ENCODE measurements around the gene PPFIA1. TPM values are rescaled to one million over a fixed set of nuclear protein-coding genes. Genes with fewer than 3 reads are reported as not detected.

The PPFIA1 gene
- total RNA-seq, 1 experiment from 2014 or later, result 75.1 TPM

DNA sequence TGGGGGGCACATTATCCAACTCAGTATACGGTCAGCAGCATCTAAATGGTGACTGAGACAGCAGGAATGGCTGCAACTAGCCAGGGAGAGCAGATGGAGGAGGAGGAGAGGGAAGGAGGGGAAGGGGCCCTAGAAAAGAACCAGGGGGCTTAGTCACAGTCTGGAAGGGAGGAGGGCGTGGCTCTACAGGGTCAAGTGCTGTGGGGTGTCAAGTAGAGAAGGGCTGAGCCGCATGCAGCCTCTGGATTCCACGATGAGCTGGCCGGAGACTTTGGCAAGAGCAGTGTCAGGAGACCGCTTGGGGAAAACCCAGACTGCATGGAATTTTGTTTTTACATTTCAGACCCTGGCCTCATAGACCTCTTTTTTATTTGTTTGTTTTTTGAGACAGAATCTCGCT lies 25.8 kb upstream of the PPFIA1 start:
- ChIA-PET CTCF (no interaction called here), POLR2A (no interaction called here)
- DNase-seq (ENCODE audit: low spot score) (no peak), ATAC-seq (no peak)
- no peak overlapping the region for H3K4me3 Mint-ChIP-seq
- H3K9me3 Mint-ChIP-seq, result peaks cover 3% of the 10 kb centered on the region; the same call in 1 of the 2 replicates
- H3K27ac Mint-ChIP-seq, result no peak overlapping the region
- peaks cover 4% of the 10 kb centered on the region for H3K4me1 Mint-ChIP-seq
- no peaks in the 10 kb centered on the region; the same call in 1 of the 2 replicates for H3K27me3 Mint-ChIP-seq (ENCODE audit: low read depth)
- H3K36me3 Mint-ChIP-seq, result no peaks in the 10 kb centered on the region
- TF ChIP-seq NR3C1 (CRISPR knock-in tag; conservative IDR thresholded peaks at IDR 0.05; ENCODE audit: low read depth) (no peak), ZNF671 (CRISPR knock-in tag; IDR thresholded peaks at IDR 0.05) (no peak), KAT7 (CRISPR knock-in tag; IDR thresholded peaks at IDR 0.05; ENCODE audit: borderline replicate concordance) (no peak), ZNF138 (CRISPR knock-in tag; conservative IDR thresholded peaks at IDR 0.05) (no peak), TEAD4 (CRISPR knock-in tag; IDR thresholded peaks at IDR 0.05) (no peak), MXD4 (CRISPR knock-in tag; IDR thresholded peaks at IDR 0.05; ENCODE audit: borderline replicate concordance) (no peak), SMAD4 (CRISPR knock-in tag; IDR thresholded peaks at IDR 0.05) (no peak), NR2C2 (CRISPR knock-in tag; IDR thresholded peaks at IDR 0.05) (no peak), HMGA2 (CRISPR knock-in tag; IDR thresholded peaks at IDR 0.05) (no peak), PRRX2 (CRISPR knock-in tag; IDR thresholded peaks at IDR 0.05) (no peak), ZBTB21 (CRISPR knock-in tag; IDR thresholded peaks at IDR 0.05; ENCODE audit: borderline replicate concordance) (no peak), FOXJ3 (CRISPR knock-in tag; IDR thresholded peaks at IDR 0.05; ENCODE audit: borderline replicate concordance) (no peak), FOXP1 (CRISPR knock-in tag; IDR thresholded peaks at IDR 0.05; ENCODE audit: borderline replicate concordance) (no peak), SMAD3 (CRISPR knock-in tag; IDR thresholded peaks at IDR 0.05; ENCODE audit: borderline replicate concordance) (no peak)
- TF ChIP-seq, protein P1, sequence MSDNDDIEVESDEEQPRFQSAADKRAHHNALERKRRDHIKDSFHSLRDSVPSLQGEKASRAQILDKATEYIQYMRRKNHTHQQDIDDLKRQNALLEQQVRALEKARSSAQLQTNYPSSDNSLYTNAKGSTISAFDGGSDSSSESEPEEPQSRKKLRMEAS (CRISPR knock-in tag; IDR thresholded peaks at IDR 0.05), result no peak
- TF ChIP-seq, protein P2, sequence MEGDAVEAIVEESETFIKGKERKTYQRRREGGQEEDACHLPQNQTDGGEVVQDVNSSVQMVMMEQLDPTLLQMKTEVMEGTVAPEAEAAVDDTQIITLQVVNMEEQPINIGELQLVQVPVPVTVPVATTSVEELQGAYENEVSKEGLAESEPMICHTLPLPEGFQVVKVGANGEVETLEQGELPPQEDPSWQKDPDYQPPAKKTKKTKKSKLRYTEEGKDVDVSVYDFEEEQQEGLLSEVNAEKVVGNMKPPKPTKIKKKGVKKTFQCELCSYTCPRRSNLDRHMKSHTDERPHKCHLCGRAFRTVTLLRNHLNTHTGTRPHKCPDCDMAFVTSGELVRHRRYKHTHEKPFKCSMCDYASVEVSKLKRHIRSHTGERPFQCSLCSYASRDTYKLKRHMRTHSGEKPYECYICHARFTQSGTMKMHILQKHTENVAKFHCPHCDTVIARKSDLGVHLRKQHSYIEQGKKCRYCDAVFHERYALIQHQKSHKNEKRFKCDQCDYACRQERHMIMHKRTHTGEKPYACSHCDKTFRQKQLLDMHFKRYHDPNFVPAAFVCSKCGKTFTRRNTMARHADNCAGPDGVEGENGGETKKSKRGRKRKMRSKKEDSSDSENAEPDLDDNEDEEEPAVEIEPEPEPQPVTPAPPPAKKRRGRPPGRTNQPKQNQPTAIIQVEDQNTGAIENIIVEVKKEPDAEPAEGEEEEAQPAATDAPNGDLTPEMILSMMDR (IDR thresholded peaks at IDR 0.05), result no peak
- TF ChIP-seq, protein P3, sequence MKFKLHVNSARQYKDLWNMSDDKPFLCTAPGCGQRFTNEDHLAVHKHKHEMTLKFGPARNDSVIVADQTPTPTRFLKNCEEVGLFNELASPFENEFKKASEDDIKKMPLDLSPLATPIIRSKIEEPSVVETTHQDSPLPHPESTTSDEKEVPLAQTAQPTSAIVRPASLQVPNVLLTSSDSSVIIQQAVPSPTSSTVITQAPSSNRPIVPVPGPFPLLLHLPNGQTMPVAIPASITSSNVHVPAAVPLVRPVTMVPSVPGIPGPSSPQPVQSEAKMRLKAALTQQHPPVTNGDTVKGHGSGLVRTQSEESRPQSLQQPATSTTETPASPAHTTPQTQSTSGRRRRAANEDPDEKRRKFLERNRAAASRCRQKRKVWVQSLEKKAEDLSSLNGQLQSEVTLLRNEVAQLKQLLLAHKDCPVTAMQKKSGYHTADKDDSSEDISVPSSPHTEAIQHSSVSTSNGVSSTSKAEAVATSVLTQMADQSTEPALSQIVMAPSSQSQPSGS (CRISPR knock-in tag; IDR thresholded peaks at IDR 0.05; ENCODE audit: borderline replicate concordance, low read depth), result no peak
- TF ChIP-seq, protein P4, sequence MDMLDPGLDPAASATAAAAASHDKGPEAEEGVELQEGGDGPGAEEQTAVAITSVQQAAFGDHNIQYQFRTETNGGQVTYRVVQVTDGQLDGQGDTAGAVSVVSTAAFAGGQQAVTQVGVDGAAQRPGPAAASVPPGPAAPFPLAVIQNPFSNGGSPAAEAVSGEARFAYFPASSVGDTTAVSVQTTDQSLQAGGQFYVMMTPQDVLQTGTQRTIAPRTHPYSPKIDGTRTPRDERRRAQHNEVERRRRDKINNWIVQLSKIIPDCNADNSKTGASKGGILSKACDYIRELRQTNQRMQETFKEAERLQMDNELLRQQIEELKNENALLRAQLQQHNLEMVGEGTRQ (CRISPR knock-in tag; IDR thresholded peaks at IDR 0.05), result no peak
- TF ChIP-seq, protein P5, sequence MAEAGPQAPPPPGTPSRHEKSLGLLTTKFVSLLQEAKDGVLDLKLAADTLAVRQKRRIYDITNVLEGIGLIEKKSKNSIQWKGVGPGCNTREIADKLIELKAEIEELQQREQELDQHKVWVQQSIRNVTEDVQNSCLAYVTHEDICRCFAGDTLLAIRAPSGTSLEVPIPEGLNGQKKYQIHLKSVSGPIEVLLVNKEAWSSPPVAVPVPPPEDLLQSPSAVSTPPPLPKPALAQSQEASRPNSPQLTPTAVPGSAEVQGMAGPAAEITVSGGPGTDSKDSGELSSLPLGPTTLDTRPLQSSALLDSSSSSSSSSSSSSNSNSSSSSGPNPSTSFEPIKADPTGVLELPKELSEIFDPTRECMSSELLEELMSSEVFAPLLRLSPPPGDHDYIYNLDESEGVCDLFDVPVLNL (CRISPR knock-in tag; IDR thresholded peaks at IDR 0.05; ENCODE audit: borderline replicate concordance, low read depth), result no peak
- TF ChIP-seq, protein P6, sequence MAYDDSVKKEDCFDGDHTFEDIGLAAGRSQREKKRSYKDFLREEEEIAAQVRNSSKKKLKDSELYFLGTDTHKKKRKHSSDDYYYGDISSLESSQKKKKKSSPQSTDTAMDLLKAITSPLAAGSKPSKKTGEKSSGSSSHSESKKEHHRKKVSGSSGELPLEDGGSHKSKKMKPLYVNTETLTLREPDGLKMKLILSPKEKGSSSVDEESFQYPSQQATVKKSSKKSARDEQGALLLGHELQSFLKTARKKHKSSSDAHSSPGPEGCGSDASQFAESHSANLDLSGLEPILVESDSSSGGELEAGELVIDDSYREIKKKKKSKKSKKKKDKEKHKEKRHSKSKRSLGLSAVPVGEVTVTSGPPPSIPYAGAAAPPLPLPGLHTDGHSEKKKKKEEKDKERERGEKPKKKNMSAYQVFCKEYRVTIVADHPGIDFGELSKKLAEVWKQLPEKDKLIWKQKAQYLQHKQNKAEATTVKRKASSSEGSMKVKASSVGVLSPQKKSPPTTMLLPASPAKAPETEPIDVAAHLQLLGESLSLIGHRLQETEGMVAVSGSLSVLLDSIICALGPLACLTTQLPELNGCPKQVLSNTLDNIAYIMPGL (CRISPR knock-in tag; IDR thresholded peaks at IDR 0.05), result no peak

Data from WTC11 (cell line).